GM12865 (cell line): Measurements from ENCODE around the gene ATF2.
A peak's percentile ranks its signal among the peaks of the same experiment; 100 is the strongest.

Source experiments
- DNase-seq: peaks from one replicate; pipeline ENCODE4 v3.0.0; 2010; ENCODE audit warnings: low read depth
- H3K4me3 ChIP-seq: 2 replicates; pipeline ENCODE4 v1.5.1; 2011; ENCODE audit warnings: mild to moderate bottlenecking, low read depth, low read length, control low read depth
- TF ChIP-seq, protein P1 (sequence below): IDR thresholded peaks from 2 replicates; pipeline ENCODE4 v1.5.1; 2011; ENCODE audit warnings: low read length, control low read depth, low read depth, inconsistent platforms; ENCODE audit not compliant: insufficient read depth; ENCODE audit errors: missing control alignments

The ATF2 gene

DNA sequence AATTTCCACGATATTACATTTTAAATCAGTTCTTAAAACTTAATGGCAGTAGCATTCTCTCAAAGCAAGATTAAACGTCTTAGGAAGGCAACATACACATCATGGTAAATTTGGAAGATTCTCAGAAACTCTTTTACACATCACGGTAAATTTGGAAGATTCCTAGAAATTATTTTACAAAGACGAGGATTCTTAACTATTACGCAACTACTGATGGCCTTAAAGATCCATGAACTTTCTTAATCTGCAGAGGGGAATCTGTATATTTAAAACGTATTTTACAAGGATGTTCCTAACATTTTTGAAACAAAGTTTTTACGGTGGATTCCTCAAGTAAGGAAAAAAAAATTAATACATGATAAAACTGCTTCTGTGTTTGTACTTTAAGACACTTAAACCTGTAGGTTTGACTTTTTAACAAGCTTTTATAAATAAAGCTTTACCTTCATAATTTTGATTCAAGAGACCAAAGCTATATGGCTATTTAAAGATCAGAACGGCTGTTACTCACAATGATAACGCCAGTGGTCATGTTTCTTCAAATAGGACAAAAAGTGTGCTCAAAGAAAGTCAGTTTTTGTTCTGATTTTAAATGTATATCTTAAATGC, 1.7 kb downstream of the ATF2 start:
- no peak for DNase-seq
- H3K4me3 ChIP-seq, result peak overlapping the region; percentile 95
- TF ChIP-seq, protein P1, sequence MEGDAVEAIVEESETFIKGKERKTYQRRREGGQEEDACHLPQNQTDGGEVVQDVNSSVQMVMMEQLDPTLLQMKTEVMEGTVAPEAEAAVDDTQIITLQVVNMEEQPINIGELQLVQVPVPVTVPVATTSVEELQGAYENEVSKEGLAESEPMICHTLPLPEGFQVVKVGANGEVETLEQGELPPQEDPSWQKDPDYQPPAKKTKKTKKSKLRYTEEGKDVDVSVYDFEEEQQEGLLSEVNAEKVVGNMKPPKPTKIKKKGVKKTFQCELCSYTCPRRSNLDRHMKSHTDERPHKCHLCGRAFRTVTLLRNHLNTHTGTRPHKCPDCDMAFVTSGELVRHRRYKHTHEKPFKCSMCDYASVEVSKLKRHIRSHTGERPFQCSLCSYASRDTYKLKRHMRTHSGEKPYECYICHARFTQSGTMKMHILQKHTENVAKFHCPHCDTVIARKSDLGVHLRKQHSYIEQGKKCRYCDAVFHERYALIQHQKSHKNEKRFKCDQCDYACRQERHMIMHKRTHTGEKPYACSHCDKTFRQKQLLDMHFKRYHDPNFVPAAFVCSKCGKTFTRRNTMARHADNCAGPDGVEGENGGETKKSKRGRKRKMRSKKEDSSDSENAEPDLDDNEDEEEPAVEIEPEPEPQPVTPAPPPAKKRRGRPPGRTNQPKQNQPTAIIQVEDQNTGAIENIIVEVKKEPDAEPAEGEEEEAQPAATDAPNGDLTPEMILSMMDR, result no peak

GRCh38 chr2:175164235-175164634, 3.8 kb downstream of the ATF2 start:
- DNase-seq, result no peak
- TF ChIP-seq, protein P1, result no peak
- no peak overlapping the region for H3K4me3 ChIP-seq

DNA sequence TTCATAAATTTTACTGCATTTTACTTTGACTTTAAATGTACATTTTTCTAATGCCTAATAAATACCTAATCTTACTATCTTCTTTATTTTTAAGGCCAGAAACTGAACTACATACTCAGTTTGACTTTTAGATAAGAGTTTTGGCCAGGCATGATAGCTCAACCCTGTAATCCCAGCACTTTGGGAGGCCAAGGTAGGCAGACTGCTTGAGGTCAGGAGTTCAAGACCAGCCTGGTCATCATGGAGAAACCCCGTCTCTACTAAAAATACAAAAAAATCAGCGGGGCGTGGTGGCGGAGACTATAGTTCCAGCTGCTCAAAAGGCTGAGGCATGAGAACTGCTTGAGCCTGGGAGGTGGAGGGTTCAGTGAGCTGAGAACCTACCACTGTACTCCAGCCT, 9.1 kb downstream of the ATF2 start:
- TF ChIP-seq, protein P1, result no peak
- DNase-seq, result no peak
- no peak overlapping the region for H3K4me3 ChIP-seq

GRCh38 chr2:175156534-175156933, 11.5 kb downstream of the ATF2 start:
- TF ChIP-seq, protein P1, result no peak
- H3K4me3 ChIP-seq, result no peak overlapping the region
- DNase-seq, result no peak

- TF ChIP-seq, protein P1, result no peak
- H3K4me3 ChIP-seq, result no peak overlapping the region
- peak; percentile 63 for DNase-seq
Observed at GRCh38 chr2:175154661-175155082, 13.3 kb downstream of the ATF2 start.

GRCh38 chr2:175152242-175152641, 15.8 kb downstream of the ATF2 start:
- H3K4me3 ChIP-seq, result no peak overlapping the region
- TF ChIP-seq, protein P1, result no peak
- peak; percentile 49 for DNase-seq

DNA sequence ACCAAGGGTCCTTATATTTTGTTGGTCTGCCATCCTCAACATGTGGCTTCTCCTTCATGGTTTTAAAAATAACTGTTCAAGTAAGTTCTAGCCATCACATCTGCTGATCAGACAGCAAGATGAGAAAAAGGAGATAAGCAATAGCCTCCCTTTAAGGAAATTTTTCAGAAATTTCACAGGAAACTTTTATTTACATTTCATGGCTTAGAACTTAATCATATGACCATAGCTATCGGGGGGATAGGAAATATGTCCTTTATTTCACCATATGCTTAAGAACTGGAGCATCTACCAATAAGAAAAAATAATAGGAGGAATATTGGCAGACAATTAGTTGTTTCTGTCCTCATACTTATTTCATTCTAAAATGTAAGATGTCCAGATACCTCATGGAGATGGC, 16.2 kb downstream of the ATF2 start:
- no peak overlapping the region for H3K4me3 ChIP-seq
- DNase-seq, result no peak
- TF ChIP-seq, protein P1, result no peak
